ELR (cell line): ENCODE measurements around the gene OLFML2A.
"Not testable (repeated sequence)": the region's sequence is repeated elsewhere in the genome, so short reads cannot be mapped to it uniquely, and the experiment has no call there.

Experiments
- DNase-seq: peaks from one replicate; pipeline ENCODE4 v3.0.0-alpha.2; 2015; ENCODE audit warnings: low read depth

Gene OLFML2A

DNA sequence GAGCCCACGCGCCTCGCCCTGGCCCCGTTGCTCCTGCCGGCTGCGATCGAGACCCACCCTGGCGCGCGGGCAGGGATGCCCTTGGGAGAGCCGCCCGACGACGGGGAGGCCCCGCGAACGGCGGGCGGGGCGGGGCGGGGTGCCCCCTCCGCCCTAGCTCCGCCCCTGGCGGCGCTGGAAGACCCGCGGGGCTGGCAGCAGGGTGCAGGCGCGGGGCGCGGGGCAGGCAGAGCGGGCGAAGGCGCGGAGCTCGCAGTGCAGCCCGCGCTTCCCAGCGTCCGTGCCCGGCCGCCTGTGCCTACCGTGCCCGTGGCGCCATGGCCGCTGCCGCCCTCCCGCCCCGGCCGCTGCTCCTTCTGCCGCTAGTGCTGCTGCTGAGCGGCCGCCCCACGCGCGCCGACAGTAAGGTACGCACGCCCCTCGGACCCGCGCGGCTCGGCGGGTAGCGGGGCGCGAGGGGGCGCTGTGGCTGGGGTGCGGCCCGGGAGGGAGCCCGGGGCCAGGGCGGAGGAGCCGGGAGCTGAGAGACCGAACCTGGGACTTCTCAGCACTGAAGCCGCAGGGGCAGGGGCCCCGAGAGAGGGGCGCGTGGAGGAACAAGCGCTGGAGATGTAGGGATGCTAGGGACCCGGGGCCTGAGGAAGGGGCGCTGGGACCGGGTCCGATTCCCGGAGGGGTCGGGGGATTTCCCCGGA lies at the start of gene OLFML2A:
Gene OLFML2A (plus strand): TSS at position 180 of the 695 bp plus-strand sequence. CDS start 138 bp downstream, at position 318.
- peak; percentile 45 for DNase-seq

DNA sequence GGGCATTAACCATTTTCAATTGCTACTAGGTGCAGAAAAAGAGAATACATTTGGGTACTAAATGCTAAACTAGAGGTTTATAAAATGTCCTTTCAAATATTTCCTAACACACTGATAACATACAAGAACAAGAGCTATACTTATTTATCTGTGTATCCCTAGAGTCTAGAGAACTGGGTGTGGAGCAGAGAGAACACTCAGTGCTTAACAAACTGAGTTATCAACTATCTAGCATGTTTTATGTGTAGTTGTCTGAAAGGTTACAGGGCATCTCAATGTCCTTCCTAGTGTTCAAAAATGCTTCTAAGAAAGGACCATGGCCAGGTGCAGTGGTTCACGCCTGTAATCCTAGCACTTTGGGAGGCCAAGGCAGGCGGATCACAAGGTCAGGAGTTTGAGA lies 46.2 kb upstream of the OLFML2A start:
- DNase-seq: no peak

GRCh38 chr9:124733964-124734740 lies 42.8 kb upstream of the OLFML2A start:
- no peak for DNase-seq

DNA sequence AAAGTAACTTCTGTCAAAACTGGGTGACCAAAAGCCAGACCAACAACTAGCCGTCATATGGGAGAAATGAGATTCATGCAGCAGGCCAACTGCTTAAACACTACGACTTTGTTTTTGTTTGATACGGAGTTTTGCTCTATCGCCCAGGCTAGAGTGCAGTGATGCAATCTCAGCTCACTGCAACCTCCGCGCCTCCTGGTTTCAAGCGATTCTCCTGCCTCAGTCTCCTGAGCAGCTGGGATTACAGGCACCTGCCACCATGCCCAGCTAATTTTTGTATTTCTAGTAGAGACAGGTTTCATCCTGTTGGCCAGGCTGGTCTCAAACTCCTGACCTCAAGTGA lies 42.2 kb upstream of the OLFML2A start:
- DNase-seq: not testable (repeated sequence)

DNA sequence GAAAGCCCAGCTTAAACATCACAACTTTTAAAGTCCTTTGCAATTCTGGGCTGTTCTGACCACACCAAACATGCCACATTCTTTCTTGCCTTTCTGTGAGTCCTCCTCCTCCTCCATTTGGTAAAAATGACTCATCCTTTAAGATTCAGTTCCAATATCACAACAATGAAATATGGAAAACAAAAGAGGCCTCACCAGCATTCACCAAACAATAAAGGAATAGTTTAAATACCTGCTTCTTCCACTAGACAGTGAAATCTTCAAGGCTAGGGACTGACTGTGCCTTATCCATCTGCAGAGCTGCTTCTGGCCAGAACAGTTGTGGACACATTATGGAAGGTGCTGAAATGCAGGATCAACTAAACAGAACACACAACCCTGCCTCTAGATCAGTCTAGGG lies 41.8 kb upstream of the OLFML2A start:
- peak; percentile 70 for DNase-seq

GRCh38 chr9:124738075-124738474 lies 38.9 kb upstream of the OLFML2A start:
- not testable (repeated sequence) for DNase-seq

DNA sequence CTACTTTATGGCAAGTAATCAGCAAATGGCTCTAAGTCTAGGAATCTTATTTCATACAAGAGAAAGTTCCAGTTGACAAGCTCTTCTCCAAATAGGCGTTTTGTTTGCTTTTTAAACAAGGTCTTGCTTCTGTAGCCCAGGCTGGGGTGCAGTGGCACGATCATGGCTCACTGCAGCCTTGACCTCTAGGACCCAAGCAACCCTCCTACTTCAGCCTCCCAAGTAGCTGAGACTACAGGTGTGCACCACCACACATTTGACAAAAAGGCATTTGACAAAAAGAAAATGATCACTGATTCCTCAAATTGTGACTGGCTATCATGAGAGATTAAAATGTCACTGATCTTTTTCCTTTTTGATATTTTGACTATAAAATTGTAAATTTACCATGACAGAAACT lies 37.6 kb upstream of the OLFML2A start:
- DNase-seq: no peak

DNA sequence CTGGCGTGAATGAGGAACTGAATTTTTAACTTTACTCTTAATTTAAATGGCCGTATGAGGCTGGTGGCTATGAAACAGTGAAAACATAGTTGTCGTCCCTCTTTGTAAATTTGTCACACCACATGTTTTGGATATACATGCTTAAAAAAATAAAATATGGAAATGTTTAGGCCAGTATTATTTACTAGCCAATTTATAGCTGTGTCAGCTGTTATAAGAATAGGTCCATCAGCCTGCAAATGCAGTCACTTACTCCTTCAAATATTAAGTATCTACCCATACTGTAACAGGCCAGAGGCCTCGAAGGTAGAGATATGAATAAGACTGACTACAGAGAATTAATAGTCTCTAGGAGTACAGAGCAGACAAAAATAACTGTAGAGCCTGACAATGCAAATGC lies 35.8 kb upstream of the OLFML2A start:
- DNase-seq: no peak

DNA sequence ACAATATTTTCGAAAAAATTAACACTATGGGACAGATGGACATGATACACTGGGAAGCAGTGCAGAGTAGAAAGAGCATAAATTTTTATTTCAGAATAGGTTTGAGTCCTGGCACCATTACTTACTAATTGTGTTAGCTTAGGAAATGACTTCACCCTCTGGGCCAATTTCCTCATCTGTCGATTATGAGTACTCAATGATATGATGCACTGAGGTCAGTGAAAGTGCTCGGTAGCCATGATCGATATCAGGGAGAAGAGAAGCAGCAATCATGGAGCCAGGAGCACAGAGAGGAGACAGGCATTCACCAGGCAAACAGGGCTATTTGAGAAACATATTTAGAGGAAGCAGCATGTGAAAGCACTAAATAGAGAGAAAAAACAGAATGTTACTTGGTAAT lies 35.3 kb upstream of the OLFML2A start:
- peak; percentile 25 for DNase-seq

DNA sequence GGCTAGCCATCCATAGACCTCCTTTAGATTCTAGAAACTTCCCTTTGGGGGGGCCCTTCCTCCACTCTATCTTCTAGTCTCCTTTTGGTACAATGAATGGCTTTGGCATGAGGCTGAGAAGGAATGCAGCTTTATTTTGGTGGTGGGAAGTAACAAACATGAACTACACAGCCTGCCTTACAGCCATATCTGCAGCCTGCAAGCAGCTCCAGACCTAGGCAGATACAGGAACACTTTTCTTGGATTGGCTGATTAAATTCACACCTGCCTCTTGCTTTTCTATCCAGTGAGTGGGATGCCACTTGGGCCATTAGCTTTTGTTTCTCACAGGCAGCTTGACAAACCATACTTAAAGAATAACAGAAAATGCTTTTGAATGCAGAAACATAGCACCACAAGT lies 34.0 kb upstream of the OLFML2A start:
- no peak for DNase-seq

GRCh38 chr9:124743686-124744348 lies 33.1 kb upstream of the OLFML2A start:
- DNase-seq: peak; percentile 49

- no peak for DNase-seq
Measured at GRCh38 chr9:124747065-124747464, 29.9 kb upstream of the OLFML2A start.

DNA sequence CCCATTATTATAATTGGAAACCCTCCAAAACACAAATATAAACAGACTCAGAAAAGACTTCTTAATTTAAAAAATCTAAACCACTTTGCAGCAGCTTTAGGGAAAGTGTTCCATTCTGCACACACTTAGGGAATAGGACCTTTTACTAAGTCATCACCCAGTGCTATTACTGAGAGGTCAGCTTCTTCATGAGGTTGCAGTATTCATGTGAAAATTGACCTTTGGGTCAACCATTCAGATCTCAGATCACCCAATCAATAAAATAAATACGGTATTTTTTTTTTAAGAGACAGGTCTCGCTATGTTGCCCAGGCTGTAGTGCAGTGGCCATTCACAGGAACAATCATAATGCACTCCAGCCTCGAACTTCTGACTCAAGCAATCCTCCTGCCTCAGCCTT lies 27.6 kb upstream of the OLFML2A start:
- DNase-seq: no peak

DNA sequence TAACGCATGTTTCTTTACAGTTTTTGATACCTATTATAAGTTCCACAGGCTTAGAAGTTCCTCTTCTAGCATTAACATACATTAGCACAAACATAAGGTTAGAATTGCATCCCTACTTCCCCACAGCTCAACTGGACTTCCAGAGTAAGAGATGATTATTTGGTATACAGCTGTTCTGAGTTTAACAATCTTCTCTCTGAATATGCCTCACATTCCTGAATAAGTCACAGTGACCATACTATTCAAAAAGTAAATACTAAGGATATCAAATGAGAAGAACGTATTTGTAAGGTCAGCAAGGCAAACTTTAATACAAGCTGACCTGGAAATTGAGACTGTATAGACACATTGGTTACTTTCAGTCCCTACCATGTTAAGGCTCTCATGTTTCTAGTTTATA lies 27.2 kb upstream of the OLFML2A start:
- peak; percentile 23 for DNase-seq

GRCh38 chr9:124752967-124753366 lies 24.0 kb upstream of the OLFML2A start:
- DNase-seq: peak; percentile 84

DNA sequence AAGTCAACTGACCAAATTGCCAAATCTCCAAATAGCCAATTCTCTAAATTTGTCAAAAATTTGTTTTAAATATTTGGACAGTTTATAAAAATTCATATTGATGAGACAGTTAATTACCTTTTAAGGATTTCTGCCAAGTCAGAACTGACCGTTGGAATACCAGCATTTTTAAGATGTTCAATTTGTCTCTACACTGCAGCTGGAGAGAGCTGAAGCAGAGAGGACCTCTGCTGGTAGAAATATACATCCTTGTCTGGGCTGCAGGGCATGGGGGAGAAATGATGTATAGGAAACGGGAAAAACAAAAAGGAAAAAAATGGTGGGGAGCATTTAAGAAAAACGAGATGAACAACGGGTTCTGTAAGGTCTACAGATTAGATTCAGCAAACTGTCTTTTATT lies 22.6 kb upstream of the OLFML2A start:
- DNase-seq: peak; percentile 70

GRCh38 chr9:124755061-124755460 lies 21.9 kb upstream of the OLFML2A start:
- no peak for DNase-seq

- DNase-seq: no peak
Measured at GRCh38 chr9:124756011-124756410, 20.9 kb upstream of the OLFML2A start.

GRCh38 chr9:124757616-124758015 lies 19.3 kb upstream of the OLFML2A start:
- no peak for DNase-seq

DNA sequence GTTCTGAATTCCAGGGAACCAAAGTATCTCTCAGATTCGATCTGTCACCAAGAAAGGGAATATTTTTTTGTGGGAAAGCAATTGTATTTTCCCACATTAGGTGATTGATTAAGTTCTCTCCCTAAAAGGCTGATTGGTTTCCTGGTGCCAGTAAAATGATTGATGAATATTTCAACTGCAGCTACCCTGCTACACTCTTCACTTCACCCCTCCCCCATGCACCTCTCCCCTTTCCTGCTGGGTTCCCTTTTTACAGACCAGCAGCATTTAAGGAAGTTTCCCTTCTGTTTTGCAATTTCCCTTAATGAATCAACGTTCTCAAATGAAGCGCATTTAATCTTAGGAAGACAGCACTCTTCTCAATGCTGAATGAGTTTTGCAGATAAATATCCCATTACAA lies 18.9 kb upstream of the OLFML2A start:
- DNase-seq: no peak

- peak; percentile 19 for DNase-seq
Measured at GRCh38 chr9:124758691-124759090, 18.2 kb upstream of the OLFML2A start.

- DNase-seq: no peak
Measured at GRCh38 chr9:124759327-124759726, 17.6 kb upstream of the OLFML2A start.

- DNase-seq: no peak
Measured at GRCh38 chr9:124760719-124761118, 16.2 kb upstream of the OLFML2A start.
